Trophoblast cell (in vitro differentiated cells and primary cell): ENCODE data around the gene FAM78B.

ENCODE experiments used
- DNase-seq, 2 donors: peaks; one replicate each; pipeline ENCODE4 v3.0.0-alpha.2; 2016
- H2AFZ ChIP-seq: 2 replicates; pipeline ENCODE4 v1.6.1; 2013; ENCODE audit warnings: low read length, moderate library complexity, mild to moderate bottlenecking; ENCODE audit not compliant: insufficient read depth, poor library complexity
- H2AK5ac ChIP-seq: 2 replicates; pipeline ENCODE4 v1.6.1; 2013; ENCODE audit warnings: mild to moderate bottlenecking, low read length
- H2BK120ac ChIP-seq: 2 replicates; pipeline ENCODE4 v1.6.1; 2013; ENCODE audit warnings: low read length, mild to moderate bottlenecking, moderate library complexity; ENCODE audit not compliant: insufficient read depth, poor library complexity
- H2BK12ac ChIP-seq: 2 replicates; pipeline ENCODE4 v1.6.1; 2013; ENCODE audit warnings: mild to moderate bottlenecking, low read length, moderate library complexity
- H2BK5ac ChIP-seq: 2 replicates; pipeline ENCODE4 v1.6.1; 2013; ENCODE audit warnings: low read length, low read depth, moderate library complexity, mild to moderate bottlenecking; ENCODE audit not compliant: poor library complexity
- H3K14ac ChIP-seq: 2 replicates; pipeline ENCODE4 v1.6.1; 2013; ENCODE audit warnings: mild to moderate bottlenecking, low read length
- H3K18ac ChIP-seq: 2 replicates; pipeline ENCODE4 v1.6.1; 2013; ENCODE audit warnings: mild to moderate bottlenecking, low read length
- H3K23ac ChIP-seq: 2 replicates; pipeline ENCODE4 v1.6.1; 2013; ENCODE audit warnings: low read length
- H3K27ac ChIP-seq: 2 replicates; pipeline ENCODE4 v1.5.1; 2013; ENCODE audit warnings: low read depth, mild to moderate bottlenecking, inconsistent platforms, low read length, moderate library complexity
- H3K27me3 ChIP-seq: 2 replicates; pipeline ENCODE4 v1.6.1; 2013; ENCODE audit warnings: inconsistent platforms, mild to moderate bottlenecking, low read length, moderate library complexity; ENCODE audit not compliant: insufficient read depth
- H3K36me3 ChIP-seq, 2 experiments: 1 replicate in 1 of 2; 2 replicates in 1 of 2; pipeline ENCODE4 v1.6.1; 2013; ENCODE audit warnings: low read length in 2 of 2, mild to moderate bottlenecking in 2 of 2, moderate library complexity in 1 of 2; ENCODE audit not compliant: insufficient read depth in 2 of 2, control insufficient read depth in 1 of 2
- H3K4ac ChIP-seq: 2 replicates; pipeline ENCODE4 v1.6.1; 2013; ENCODE audit warnings: low read depth, mild to moderate bottlenecking, low read length, moderate library complexity
- H3K4me1 ChIP-seq, 2 experiments: 1 replicate in 1 of 2; 2 replicates in 1 of 2; pipeline ENCODE4 v1.6.1; 2013; ENCODE audit warnings: low read length in 2 of 2, mild to moderate bottlenecking in 2 of 2, moderate library complexity in 1 of 2; ENCODE audit not compliant: insufficient read depth in 2 of 2, control insufficient read depth in 1 of 2
- H3K4me2 ChIP-seq: 2 replicates; pipeline ENCODE4 v1.6.1; 2013; ENCODE audit warnings: inconsistent platforms, mild to moderate bottlenecking, low read length, moderate library complexity
- H3K4me3 ChIP-seq: 2 replicates; pipeline ENCODE4 v1.5.1; 2013; ENCODE audit warnings: mild to moderate bottlenecking, low read depth, low read length, inconsistent platforms
- H3K79me1 ChIP-seq: one replicate; pipeline ENCODE4 v1.6.1; 2013; ENCODE audit warnings: low read length
- H3K79me2 ChIP-seq: 2 replicates; pipeline ENCODE4 v1.6.1; 2013; ENCODE audit warnings: low read length, mild to moderate bottlenecking; ENCODE audit not compliant: control insufficient read depth, insufficient read depth, poor library complexity
- H3K9ac ChIP-seq: 2 replicates; pipeline ENCODE4 v1.6.1; 2013; ENCODE audit warnings: mild to moderate bottlenecking, low read length
- H3K9me3 ChIP-seq: 2 replicates; pipeline ENCODE4 v1.6.1; 2013; ENCODE audit warnings: low read depth, mild to moderate bottlenecking, control low read depth, inconsistent platforms, low read length; ENCODE audit not compliant: insufficient read depth
- H4K12ac ChIP-seq: 2 replicates; pipeline ENCODE4 v1.6.1; 2013; ENCODE audit warnings: low read depth, mild to moderate bottlenecking, low read length, moderate library complexity
- H4K8ac ChIP-seq: 2 replicates; pipeline ENCODE4 v1.6.1; 2013; ENCODE audit warnings: low read depth, mild to moderate bottlenecking, low read length, moderate library complexity
- H4K91ac ChIP-seq: one replicate; pipeline ENCODE4 v1.6.1; 2013; ENCODE audit warnings: low read depth, mild to moderate bottlenecking, low read length, moderate library complexity
- WGBS: extraction: QIAGEN DNeasy Blood & Tissue Kit; methylation state at CpG from one replicate; pipeline ENCODE4 v1.1.7; 2013; ENCODE audit warnings: missing lambda C conversion rate; ENCODE audit not compliant: insufficient read length, insufficient coverage; ENCODE audit errors: extremely low coverage; 5-methylcytosine and 5-hydroxymethylcytosine counted together

The FAM78B gene

DNA sequence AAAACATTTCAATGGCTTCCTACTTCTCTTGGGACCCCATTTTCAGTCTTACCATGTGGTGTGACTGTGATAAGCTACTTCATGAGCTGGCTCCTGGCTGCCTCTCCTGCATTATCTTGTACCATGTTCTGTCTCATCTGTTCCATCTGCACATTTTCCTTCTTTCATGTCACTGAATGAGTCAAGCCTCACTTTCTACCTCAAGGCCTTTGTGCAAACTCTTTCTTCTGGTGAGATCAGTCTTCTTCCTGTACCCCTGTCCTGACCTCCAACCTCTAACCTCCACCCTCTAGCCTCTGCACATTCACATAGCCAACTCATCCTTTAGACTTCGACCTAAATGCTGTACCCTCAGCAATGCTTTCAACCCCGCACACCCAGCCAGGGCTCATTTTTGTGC is 9.6 kb upstream of the FAM78B start:
- H3K79me2 ChIP-seq: no peaks in the 10 kb centered on the region
- H2BK5ac ChIP-seq: no peak overlapping the region
- H3K4me1 ChIP-seq: no peaks in the 10 kb centered on the region
- H2AK5ac ChIP-seq: no peak overlapping the region
- H4K91ac ChIP-seq: no peak overlapping the region
- H3K9ac ChIP-seq: no peak overlapping the region
- no peaks in the 10 kb centered on the region for H3K79me1 ChIP-seq
- no peaks in the 10 kb centered on the region for H3K27me3 ChIP-seq
- no peak overlapping the region for H2BK120ac ChIP-seq
- H2BK12ac ChIP-seq: no peak overlapping the region
- no peaks in the 10 kb centered on the region for H3K9me3 ChIP-seq
- H3K4ac ChIP-seq: no peak overlapping the region
- no peak for DNase-seq
- H3K4me2 ChIP-seq: no peak overlapping the region
- H3K36me3 ChIP-seq: no peaks in the 10 kb centered on the region
- H3K14ac ChIP-seq: no peak overlapping the region
- no peak overlapping the region for H3K4me3 ChIP-seq
- no peak overlapping the region for H2AFZ ChIP-seq
- no peak overlapping the region for H4K12ac ChIP-seq
- no peak overlapping the region for H3K27ac ChIP-seq
- no peak overlapping the region for H3K18ac ChIP-seq
- WGBS: no CpG with 5 or more reads among the region's 2 CpGs
- H4K8ac ChIP-seq: no peak overlapping the region
- H3K23ac ChIP-seq: no peak overlapping the region

DNA sequence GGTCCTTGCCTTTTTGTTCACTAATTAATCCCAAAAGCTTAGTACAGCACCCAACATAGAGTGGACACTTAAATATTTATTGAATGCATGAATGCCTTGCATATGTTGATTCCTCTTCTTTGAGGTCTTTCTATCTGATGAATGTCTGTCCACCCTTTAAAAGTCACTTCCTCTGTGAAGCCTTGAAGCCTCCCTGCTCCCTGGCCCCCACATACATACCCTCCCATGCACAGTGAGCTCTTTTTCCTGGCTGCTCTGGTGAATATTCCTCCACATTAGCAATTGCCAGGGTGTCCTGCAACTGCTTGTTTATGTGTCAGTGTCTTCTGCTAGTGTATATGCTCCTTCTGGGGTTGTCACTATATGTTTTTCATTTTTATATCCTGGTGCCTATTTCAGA is 8.2 kb upstream of the FAM78B start:
- H3K27me3 ChIP-seq: no peaks in the 10 kb centered on the region
- no peak overlapping the region for H2BK5ac ChIP-seq
- H4K12ac ChIP-seq: no peak overlapping the region
- no peak for DNase-seq
- H3K9me3 ChIP-seq: no peaks in the 10 kb centered on the region
- no peak overlapping the region for H3K27ac ChIP-seq
- H3K36me3 ChIP-seq: no peaks in the 10 kb centered on the region
- H3K79me1 ChIP-seq: no peaks in the 10 kb centered on the region
- no peak overlapping the region for H3K4ac ChIP-seq
- H3K14ac ChIP-seq: no peak overlapping the region
- no peak overlapping the region for H2AFZ ChIP-seq
- no peak overlapping the region for H3K4me2 ChIP-seq
- no peak overlapping the region for H3K18ac ChIP-seq
- H4K91ac ChIP-seq: no peak overlapping the region
- H4K8ac ChIP-seq: no peak overlapping the region
- H3K9ac ChIP-seq: no peak overlapping the region
- H2BK12ac ChIP-seq: no peak overlapping the region
- no peaks in the 10 kb centered on the region for H3K79me2 ChIP-seq
- no peak overlapping the region for H3K4me3 ChIP-seq
- H2BK120ac ChIP-seq: no peak overlapping the region
- no peaks in the 10 kb centered on the region for H3K4me1 ChIP-seq
- no peak overlapping the region for H3K23ac ChIP-seq
- H2AK5ac ChIP-seq: no peak overlapping the region

DNA sequence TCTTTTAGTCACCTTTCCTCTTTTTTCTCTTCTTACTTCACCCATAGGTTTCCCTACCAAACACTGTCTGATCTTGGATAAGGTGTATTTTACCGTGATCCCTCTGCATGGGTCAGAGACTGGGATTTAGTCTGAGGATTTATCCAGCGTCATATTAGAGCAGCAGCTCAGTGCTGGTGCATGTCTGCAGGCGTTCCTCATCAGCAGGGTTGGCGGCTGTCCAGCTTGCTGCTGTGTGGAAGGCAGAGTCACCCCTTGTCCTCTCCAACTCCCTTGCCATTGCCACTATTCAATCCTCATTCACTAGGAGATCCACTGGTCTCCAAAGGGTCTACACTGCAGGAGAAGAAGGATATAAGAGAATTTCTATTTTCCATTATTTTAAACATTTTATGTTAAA is 7.3 kb upstream of the FAM78B start:
- Histone ChIP-seq H3K79me2 (no peaks in the 10 kb centered on the region), H3K4ac (no peak overlapping the region), H4K8ac (no peak overlapping the region), H3K4me3 (no peak overlapping the region), H3K27me3 (no peaks in the 10 kb centered on the region), H4K12ac (no peak overlapping the region), H2BK5ac (no peak overlapping the region), H3K23ac (no peak overlapping the region), H2BK12ac (no peak overlapping the region), H3K4me1 (no peaks in the 10 kb centered on the region), H3K9ac (no peak overlapping the region), H3K27ac (no peak overlapping the region), H3K79me1 (no peaks in the 10 kb centered on the region), H3K4me2 (no peak overlapping the region), H2AK5ac (no peak overlapping the region), H3K9me3 (no peaks in the 10 kb centered on the region), H3K18ac (no peak overlapping the region), H3K36me3 (no peaks in the 10 kb centered on the region), H2BK120ac (no peak overlapping the region), H2AFZ (no peak overlapping the region), H4K91ac (no peak overlapping the region), H3K14ac (no peak overlapping the region)
- DNase-seq: no peak
- WGBS: no CpG with 5 or more reads among the region's 4 CpGs

DNA sequence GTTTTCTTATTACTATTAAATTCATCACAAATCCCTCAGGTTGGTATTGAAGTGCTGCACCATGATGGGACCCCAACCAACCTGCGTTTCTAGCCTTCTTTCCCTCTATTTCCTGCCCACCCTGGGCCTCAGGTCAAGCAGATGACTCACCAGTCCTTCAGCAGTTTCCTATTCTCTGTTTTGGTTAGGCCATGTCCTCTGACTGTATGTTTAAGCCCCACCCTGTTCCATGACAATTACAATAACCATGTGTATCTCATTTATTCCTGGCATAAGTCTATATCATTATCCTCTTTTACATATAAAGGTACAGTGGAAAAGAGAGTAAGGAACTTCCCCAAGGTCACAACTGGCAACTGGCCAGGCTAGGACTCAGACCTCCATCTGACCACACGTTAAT is 5.3 kb upstream of the FAM78B start:
- no peaks in the 10 kb centered on the region for H3K79me2 ChIP-seq
- no peak overlapping the region for H2AK5ac ChIP-seq
- no peaks in the 10 kb centered on the region for H3K79me1 ChIP-seq
- no peaks in the 10 kb centered on the region for H3K36me3 ChIP-seq
- no CpG with 5 or more reads among the region's 2 CpGs for WGBS
- no peak overlapping the region for H3K4me2 ChIP-seq
- no peaks in the 10 kb centered on the region for H3K4me1 ChIP-seq
- no peak overlapping the region for H3K14ac ChIP-seq
- H3K27ac ChIP-seq: no peak overlapping the region
- no peak for DNase-seq
- H3K9ac ChIP-seq: no peak overlapping the region
- H3K4me3 ChIP-seq: no peak overlapping the region
- no peak overlapping the region for H2BK120ac ChIP-seq
- H4K91ac ChIP-seq: no peak overlapping the region
- no peak overlapping the region for H2BK5ac ChIP-seq
- no peak overlapping the region for H4K12ac ChIP-seq
- no peak overlapping the region for H4K8ac ChIP-seq
- H2AFZ ChIP-seq: no peak overlapping the region
- H3K23ac ChIP-seq: no peak overlapping the region
- peaks cover 3% of the 10 kb centered on the region for H3K27me3 ChIP-seq
- H3K18ac ChIP-seq: no peak overlapping the region
- no peak overlapping the region for H2BK12ac ChIP-seq
- no peak overlapping the region for H3K4ac ChIP-seq
- no peaks in the 10 kb centered on the region for H3K9me3 ChIP-seq

DNA sequence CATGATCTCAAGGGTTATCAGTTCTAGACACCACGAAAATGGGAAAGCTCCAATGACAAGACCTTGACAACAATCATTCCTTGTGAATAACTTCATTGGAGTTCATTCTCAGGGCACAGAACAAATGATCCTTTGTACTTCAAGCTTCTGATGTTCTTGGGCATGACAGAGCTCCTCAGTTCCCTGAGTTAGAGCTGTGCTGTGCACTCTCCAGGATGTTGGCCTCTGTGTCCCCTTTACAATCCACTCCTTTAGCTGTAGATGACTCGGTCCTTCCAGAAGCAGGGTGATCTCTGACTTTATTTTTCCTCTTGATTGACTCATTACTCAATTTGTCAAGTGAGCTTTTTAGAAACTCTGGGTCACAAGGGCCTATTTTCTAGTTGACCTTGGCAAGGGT is 3.9 kb upstream of the FAM78B start:
- no peak overlapping the region for H3K23ac ChIP-seq
- H3K18ac ChIP-seq: no peak overlapping the region
- H3K9ac ChIP-seq: no peak overlapping the region
- no peak overlapping the region for H4K91ac ChIP-seq
- H3K9me3 ChIP-seq: peaks cover 3% of the 10 kb centered on the region
- no peak overlapping the region for H2AK5ac ChIP-seq
- no peak overlapping the region for H2BK120ac ChIP-seq
- WGBS: no CpG with 5 or more reads among the region's 2 CpGs
- no peak for DNase-seq
- no peak overlapping the region for H3K4me3 ChIP-seq
- H4K12ac ChIP-seq: no peak overlapping the region
- H3K79me1 ChIP-seq: no peaks in the 10 kb centered on the region
- no peak overlapping the region for H3K27ac ChIP-seq
- H2AFZ ChIP-seq: no peak overlapping the region
- no peaks in the 10 kb centered on the region for H3K79me2 ChIP-seq
- no peak overlapping the region for H3K4me2 ChIP-seq
- H3K27me3 ChIP-seq: peaks cover 14% of the 10 kb centered on the region
- H4K8ac ChIP-seq: no peak overlapping the region
- H2BK5ac ChIP-seq: no peak overlapping the region
- H3K4me1 ChIP-seq: peaks cover 0 to 6% of the 10 kb centered on the region in 2 experiments
- H3K14ac ChIP-seq: no peak overlapping the region
- H2BK12ac ChIP-seq: no peak overlapping the region
- no peak overlapping the region for H3K4ac ChIP-seq
- no peaks in the 10 kb centered on the region for H3K36me3 ChIP-seq
